H9 (cell line): ENCODE data around the gene TMEM63A. TPM values are rescaled to one million over a fixed set of nuclear protein-coding genes. Genes with fewer than 3 reads are reported as not detected.

Experiments used
- DNase-seq: peaks from one replicate; pipeline ENCODE4 v3.0.0-alpha.2; 2017
- H2AFZ ChIP-seq: one replicate; pipeline ENCODE4 v1.6.1; 2013; ENCODE audit warnings: mild to moderate bottlenecking, low read length, control low read depth, moderate library complexity
- H2AK5ac ChIP-seq: 2 replicates; pipeline ENCODE4 v1.6.1; 2013; ENCODE audit warnings: low read length, control low read depth, mixed read lengths; ENCODE audit not compliant: insufficient read length
- H2BK120ac ChIP-seq: one replicate; pipeline ENCODE4 v1.6.1; 2013; ENCODE audit warnings: low read depth, mild to moderate bottlenecking, low read length, control low read depth, inconsistent platforms; ENCODE audit not compliant: poor library complexity, severe bottlenecking
- H2BK12ac ChIP-seq: 2 replicates; pipeline ENCODE4 v1.6.1; 2013; ENCODE audit warnings: low read length, control low read depth, mixed read lengths, low read depth; ENCODE audit not compliant: insufficient read length
- H2BK15ac ChIP-seq: 2 replicates; pipeline ENCODE4 v1.6.1; 2013; ENCODE audit warnings: low read depth, low read length, control low read depth
- H2BK20ac ChIP-seq: one replicate; pipeline ENCODE4 v1.6.1; 2013; ENCODE audit warnings: low read depth, mild to moderate bottlenecking, low read length, control low read depth, inconsistent platforms; ENCODE audit not compliant: poor library complexity, severe bottlenecking
- H2BK5ac ChIP-seq: 2 replicates; pipeline ENCODE4 v1.6.1; 2013; ENCODE audit warnings: low read length, control low read depth, mixed read lengths; ENCODE audit not compliant: insufficient read length
- H3K14ac ChIP-seq: 2 replicates; pipeline ENCODE4 v1.6.1; 2013; ENCODE audit warnings: low read length, control low read depth; ENCODE audit not compliant: insufficient read depth
- H3K18ac ChIP-seq: 2 replicates; pipeline ENCODE4 v1.6.1; 2013; ENCODE audit warnings: low read depth, mild to moderate bottlenecking, mixed read lengths, low read length, control low read depth; ENCODE audit not compliant: insufficient read length
- H3K23ac ChIP-seq: 2 replicates; pipeline ENCODE4 v1.6.1; 2013; ENCODE audit warnings: low read length, control low read depth, mixed read lengths, low read depth; ENCODE audit not compliant: insufficient read length
- H3K23me2 ChIP-seq: 2 replicates; pipeline ENCODE4 v1.6.1; 2013; ENCODE audit warnings: low read depth, mild to moderate bottlenecking, mixed read lengths, low read length, control low read depth; ENCODE audit not compliant: insufficient read length, poor library complexity, severe bottlenecking
- H3K27ac ChIP-seq: 2 replicates; pipeline ENCODE4 v1.5.1; 2013; ENCODE audit warnings: low read length, control low read depth, mixed read lengths, low read depth; ENCODE audit not compliant: insufficient read length
- H3K27me3 ChIP-seq: 2 replicates; pipeline ENCODE4 v1.6.1; 2013; ENCODE audit warnings: low read length, control low read depth, inconsistent platforms; ENCODE audit not compliant: insufficient read depth
- H3K4ac ChIP-seq: 2 replicates; pipeline ENCODE4 v1.6.1; 2013; ENCODE audit warnings: low read depth, mild to moderate bottlenecking, control low read depth, inconsistent platforms, low read length, moderate library complexity
- H3K4me1 ChIP-seq: 2 replicates; pipeline ENCODE4 v1.6.1; 2013; ENCODE audit warnings: low read length, control low read depth, inconsistent platforms; ENCODE audit not compliant: insufficient read depth
- H3K4me2 ChIP-seq: 2 replicates; pipeline ENCODE4 v1.6.1; 2013; ENCODE audit warnings: low read length, control low read depth, mixed read lengths; ENCODE audit not compliant: insufficient read length, insufficient read depth
- H3K56ac ChIP-seq: 2 replicates; pipeline ENCODE4 v1.6.1; 2013; ENCODE audit warnings: low read depth, mild to moderate bottlenecking, mixed read lengths, low read length, control low read depth; ENCODE audit not compliant: insufficient read length
- H3K79me1 ChIP-seq: 2 replicates; pipeline ENCODE4 v1.6.1; 2013; ENCODE audit warnings: low read depth, mild to moderate bottlenecking, moderate library complexity, low read length, control low read depth, inconsistent platforms; ENCODE audit not compliant: insufficient read depth, poor library complexity, severe bottlenecking
- H3K79me2 ChIP-seq: 2 replicates; pipeline ENCODE4 v1.6.1; 2013; ENCODE audit warnings: low read length, control low read depth, inconsistent platforms; ENCODE audit not compliant: insufficient read depth
- H3K9ac ChIP-seq: 2 replicates; pipeline ENCODE4 v1.6.1; 2013; ENCODE audit warnings: low read length, control low read depth, mixed read lengths; ENCODE audit not compliant: insufficient read length; ENCODE audit errors: extremely low read depth
- H3K9me3 ChIP-seq: one replicate; pipeline ENCODE4 v1.6.1; 2013; ENCODE audit warnings: low read depth, low read length, inconsistent platforms; ENCODE audit not compliant: control insufficient read depth
- H3T11ph ChIP-seq: one replicate; pipeline ENCODE4 v1.6.1; 2013; ENCODE audit warnings: mild to moderate bottlenecking, low read length, control low read depth, inconsistent platforms
- H4K20me1 ChIP-seq: one replicate; pipeline ENCODE4 v1.6.1; 2013; ENCODE audit not compliant: control insufficient read depth, insufficient read length, insufficient read depth
- H4K5ac ChIP-seq: 2 replicates; pipeline ENCODE4 v1.6.1; 2013; ENCODE audit warnings: low read depth, mild to moderate bottlenecking, mixed read lengths, low read length, control low read depth; ENCODE audit not compliant: insufficient read length
- H4K8ac ChIP-seq: replicated peaks from 2 replicates; pipeline ENCODE4 v1.6.1; 2013; ENCODE audit warnings: low read length, control low read depth, mixed read lengths, low read depth; ENCODE audit not compliant: insufficient read length
- H4K91ac ChIP-seq: 2 replicates; pipeline ENCODE4 v1.6.1; 2013; ENCODE audit warnings: low read depth, mild to moderate bottlenecking, moderate library complexity, mixed read lengths, low read length, control low read depth; ENCODE audit not compliant: insufficient read length
- H3K27ac Mint-ChIP-seq, 3 experiments: 2 replicates in 2 of 3; 3 replicates in 1 of 3; pipeline ENCODE4 v1.8.0; 2020 to 2021; ENCODE audit warnings: mixed read lengths in 3 of 3, mild to moderate bottlenecking in 1 of 3, moderate library complexity in 1 of 3
- H3K27me3 Mint-ChIP-seq: 2 replicates; pipeline ENCODE4 v1.8.0; 2021; ENCODE audit warnings: low read depth, mild to moderate bottlenecking, moderate library complexity, mixed read lengths
- H3K36me3 Mint-ChIP-seq, 3 experiments: 2 replicates in 2 of 3; 3 replicates in 1 of 3; pipeline ENCODE4 v1.8.0; 2020 to 2021; ENCODE audit warnings: low read depth in 3 of 3, mixed read lengths in 3 of 3; ENCODE audit not compliant: insufficient read depth in 1 of 3
- H3K4me1 Mint-ChIP-seq, 2 experiments: 2 replicates each; pipeline ENCODE4 v1.8.0; 2020; ENCODE audit warnings: mixed read lengths in 2 of 2
- H3K4me3 Mint-ChIP-seq, 2 experiments: 2 replicates in 1 of 2; 3 replicates in 1 of 2; pipeline ENCODE4 v1.8.0; 2020 to 2021; ENCODE audit warnings: mild to moderate bottlenecking in 2 of 2, mixed read lengths in 2 of 2, moderate library complexity in 1 of 2
- H3K9me3 Mint-ChIP-seq, 2 experiments: 2 replicates in 1 of 2; 3 replicates in 1 of 2; pipeline ENCODE4 v1.8.0; 2020; ENCODE audit warnings: mild to moderate bottlenecking in 2 of 2, mixed read lengths in 2 of 2, moderate library complexity in 1 of 2
- CTCF ChIP-seq: fragments of 200-600 bp; sonication (generic); conservative IDR thresholded peaks from 3 replicates; pipeline ENCODE4 v1.8.0; 2021; ENCODE audit warnings: antibody characterized with exemption, mild to moderate bottlenecking
- WGBS: extraction: QIAGEN DNeasy Blood & Tissue Kit; methylation state at CpG from one replicate; pipeline ENCODE4 v1.1.7; 2013; ENCODE audit warnings: missing lambda C conversion rate, low lambda C conversion rate, mixed read lengths; ENCODE audit not compliant: insufficient read length; ENCODE audit errors: extremely low coverage; 5-methylcytosine and 5-hydroxymethylcytosine counted together
- total RNA-seq: library from RNA; stranded (reverse); gene quantifications from 2 replicates; pipeline ENCODE4 v1.2.1, GENCODE V29; 2021

Gene TMEM63A
- total RNA-seq, 1 experiment from 2014 or later: 75.7 TPM

- Histone ChIP-seq H3K27ac (no peak overlapping the region), H3K14ac (no peak overlapping the region), H3K4ac (no peak overlapping the region), H2BK20ac (no peak overlapping the region), H2BK15ac (no peak overlapping the region), H3K79me1 (no peaks in the 10 kb centered on the region), H3K4me1 (no peaks in the 10 kb centered on the region), H3K18ac (no peak overlapping the region), H3K79me2 (no peaks in the 10 kb centered on the region), H3K23me2 (no peaks in the 10 kb centered on the region), H3T11ph (no peak overlapping the region), H3K56ac (no peak overlapping the region), H2BK12ac (no peak overlapping the region), H4K8ac (no peak overlapping the region), H2AFZ (no peak overlapping the region), H4K5ac (no peak overlapping the region), H4K20me1 (no peaks in the 10 kb centered on the region), H2AK5ac (no peak overlapping the region), H2BK5ac (no peak overlapping the region), H4K91ac (no peak overlapping the region), H2BK120ac (no peak overlapping the region), H3K9ac (no peak overlapping the region), H3K9me3 (no peaks in the 10 kb centered on the region), H3K4me2 (no peak overlapping the region), H3K23ac (no peak overlapping the region), H3K27me3 (no peaks in the 10 kb centered on the region)
- no peak for TF ChIP-seq CTCF
- Mint-ChIP-seq H3K36me3 (peaks cover 38 to 93% (median 44%) of the 10 kb centered on the region in 3 experiments; a peak in 6 of 7 replicates), H3K27me3 (no peaks in the 10 kb centered on the region), H3K4me3 (no peak overlapping the region), H3K9me3 (no peaks in the 10 kb centered on the region), H3K4me1 (no peaks in the 10 kb centered on the region), H3K27ac (peak overlapping the region in 1 of 3 experiments; percentile 18; a peak in 1 of 7 replicates)
- no CpG with 5 or more reads among the region's 13 CpGs for WGBS
- no peak for DNase-seq
Measured at GRCh38 chr1:225862581-225862950, 19.6 kb downstream of the TMEM63A start.
